ENCODE measurements around the gene LAIR2. TPM values are rescaled to one million over a fixed set of nuclear protein-coding genes. Genes with fewer than 3 reads are reported as not detected.

The LAIR2 gene, protein sequence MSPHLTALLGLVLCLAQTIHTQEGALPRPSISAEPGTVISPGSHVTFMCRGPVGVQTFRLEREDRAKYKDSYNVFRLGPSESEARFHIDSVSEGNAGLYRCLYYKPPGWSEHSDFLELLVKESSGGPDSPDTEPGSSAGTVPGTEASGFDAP
- total RNA-seq (2021) (not detected in 2 replicates), Bru-seq, nascent RNA (not detected), BruChase-seq, experiment 1, labeled RNA remaining after a 2-hour chase (not detected), BruChase-seq, experiment 2, labeled RNA remaining after a 6-hour chase (percentile 9 among the genes with signal in this experiment)
- long read RNA-seq = 0 reads

GRCh38 chr19:54502518-54503048 is at the start of gene LAIR2:
TSS of gene LAIR2 (plus strand) at chr19:54502831. CDS start at chr19:54502919, 88 bp downstream.
- POLR2A ChIA-PET (ENCODE audit: low non-redundant PET) = no interaction called here
- BruUV-seq (replicated peaks) = no TSS peak

GRCh38 chr19:54453921-54454780 is 48.5 kb upstream of the LAIR2 start:
- Histone ChIP-seq H3K4me3 (ENCODE audit: low read depth, low read length, poor library complexity, severe bottlenecking) (no peak overlapping the region), H3K27ac (ENCODE audit: low read depth, low read length, poor library complexity, severe bottlenecking) (no peak overlapping the region), H3K4me1 (ENCODE audit: insufficient read depth, low read length, poor library complexity, severe bottlenecking) (peaks cover 11% of the 10 kb centered on the region), H3K36me3 (ENCODE audit: insufficient read depth, low read length, poor library complexity, severe bottlenecking) (peaks cover 83% of the 10 kb centered on the region), H3K9me3 (ENCODE audit: low read depth, low read length, poor library complexity, severe bottlenecking) (no peaks in the 10 kb centered on the region), H3K27me3 (replicated peaks; ENCODE audit: insufficient read depth, low read depth, low read length, poor library complexity) (no peaks in the 10 kb centered on the region)
- ChIA-PET POLR2A (ENCODE audit: low non-redundant PET) (interaction anchor here (0.6 kb wide), 1 partner anchor 15 kb away, joined by 3 read pairs; no protein-coding TSS in a partner anchor), CTCF (no interaction called here)
- no TSS peak for BruUV-seq (replicated peaks)
- no peak for DNase-seq (ENCODE audit: low spot score)
- TF ChIP-seq EZH2 (IDR thresholded peaks at IDR 0.05; ENCODE audit: borderline replicate concordance, low read depth, low read length, poor library complexity, severe bottlenecking) = no peak
- TF ChIP-seq, protein P1, sequence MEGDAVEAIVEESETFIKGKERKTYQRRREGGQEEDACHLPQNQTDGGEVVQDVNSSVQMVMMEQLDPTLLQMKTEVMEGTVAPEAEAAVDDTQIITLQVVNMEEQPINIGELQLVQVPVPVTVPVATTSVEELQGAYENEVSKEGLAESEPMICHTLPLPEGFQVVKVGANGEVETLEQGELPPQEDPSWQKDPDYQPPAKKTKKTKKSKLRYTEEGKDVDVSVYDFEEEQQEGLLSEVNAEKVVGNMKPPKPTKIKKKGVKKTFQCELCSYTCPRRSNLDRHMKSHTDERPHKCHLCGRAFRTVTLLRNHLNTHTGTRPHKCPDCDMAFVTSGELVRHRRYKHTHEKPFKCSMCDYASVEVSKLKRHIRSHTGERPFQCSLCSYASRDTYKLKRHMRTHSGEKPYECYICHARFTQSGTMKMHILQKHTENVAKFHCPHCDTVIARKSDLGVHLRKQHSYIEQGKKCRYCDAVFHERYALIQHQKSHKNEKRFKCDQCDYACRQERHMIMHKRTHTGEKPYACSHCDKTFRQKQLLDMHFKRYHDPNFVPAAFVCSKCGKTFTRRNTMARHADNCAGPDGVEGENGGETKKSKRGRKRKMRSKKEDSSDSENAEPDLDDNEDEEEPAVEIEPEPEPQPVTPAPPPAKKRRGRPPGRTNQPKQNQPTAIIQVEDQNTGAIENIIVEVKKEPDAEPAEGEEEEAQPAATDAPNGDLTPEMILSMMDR (conservative IDR thresholded peaks at IDR 0.05; ENCODE audit: low read depth, low read length) = no peak
- intact Hi-C loops (cut with micrococcal nuclease; ENCODE audit: unreplicated experiment) = no loop called here

More at GRCh38 chr19:54502518-54503048, at the start of gene LAIR2:
- intact Hi-C loops (cut with micrococcal nuclease; ENCODE audit: unreplicated experiment) = no loop called here
- H3K9me3 ChIP-seq (ENCODE audit: low read depth, low read length, poor library complexity, severe bottlenecking) = no peaks in the 10 kb centered on the region
- no peak for DNase-seq (ENCODE audit: low spot score)
- H3K36me3 ChIP-seq (ENCODE audit: insufficient read depth, low read length, poor library complexity, severe bottlenecking) = no peaks in the 10 kb centered on the region
- CTCF ChIA-PET = no interaction called here
- H3K4me3 ChIP-seq (ENCODE audit: low read depth, low read length, poor library complexity, severe bottlenecking) = no peak within 1 kb of the TSS
- H3K27ac ChIP-seq (ENCODE audit: low read depth, low read length, poor library complexity, severe bottlenecking) = no peak within 1 kb of the TSS
- peaks cover 24% of the 10 kb centered on the region for H3K27me3 ChIP-seq (replicated peaks; ENCODE audit: insufficient read depth, low read depth, low read length, poor library complexity)
- TF ChIP-seq EZH2 (IDR thresholded peaks at IDR 0.05; ENCODE audit: borderline replicate concordance, low read depth, low read length, poor library complexity, severe bottlenecking) = no peak
- TF ChIP-seq, protein P1 (conservative IDR thresholded peaks at IDR 0.05; ENCODE audit: low read depth, low read length) = no peak
- no peaks in the 10 kb centered on the region for H3K4me1 ChIP-seq (ENCODE audit: insufficient read depth, low read length, poor library complexity, severe bottlenecking)

- intact Hi-C loops (cut with micrococcal nuclease; ENCODE audit: unreplicated experiment) = no loop called here
- Histone ChIP-seq H3K27me3 (replicated peaks; ENCODE audit: insufficient read depth, low read depth, low read length, poor library complexity) (no peaks in the 10 kb centered on the region), H3K36me3 (ENCODE audit: insufficient read depth, low read length, poor library complexity, severe bottlenecking) (peaks cover 87% of the 10 kb centered on the region), H3K9me3 (ENCODE audit: low read depth, low read length, poor library complexity, severe bottlenecking) (no peaks in the 10 kb centered on the region), H3K4me3 (ENCODE audit: low read depth, low read length, poor library complexity, severe bottlenecking) (no peak overlapping the region), H3K4me1 (ENCODE audit: insufficient read depth, low read length, poor library complexity, severe bottlenecking) (peaks cover 11% of the 10 kb centered on the region), H3K27ac (ENCODE audit: low read depth, low read length, poor library complexity, severe bottlenecking) (no peak overlapping the region)
- ChIA-PET CTCF (no interaction called here), POLR2A (ENCODE audit: low non-redundant PET) (interaction anchor here (0.7 kb wide), 1 partner anchor 1373 kb away, joined by 4 read pairs; no protein-coding TSS in a partner anchor)
- no peak for TF ChIP-seq EZH2 (IDR thresholded peaks at IDR 0.05; ENCODE audit: borderline replicate concordance, low read depth, low read length, poor library complexity, severe bottlenecking)
- TF ChIP-seq, protein P1 (conservative IDR thresholded peaks at IDR 0.05; ENCODE audit: low read depth, low read length) = no peak
- BruUV-seq (replicated peaks) = no TSS peak
- no peak for DNase-seq (ENCODE audit: low spot score)
These were observed 47.6 kb upstream of the LAIR2 start for GRCh38 chr19:54454781-54455675.

Measured in A673 (cell line).